Measurements from ENCODE around the gene AHCYL2.

AHCYL2 gene

GRCh38 chr7:129381710-129382484 is 157.1 kb downstream of the AHCYL2 start:
- no peak for DNase-seq (ENCODE audit: extremely low spot score)
- ChIA-PET POLR2A (no interaction called here), CTCF (interaction anchor here (1.4 to 9.7 kb wide), 3 partner anchors 8 to 163 kb away, joined by 5 to 255 read pairs (median 6); no protein-coding TSS in a partner anchor)
- no peak for TF ChIP-seq CTCF (IDR thresholded peaks at IDR 0.05; ENCODE audit: control extremely low read depth, extremely low read depth, low read depth, missing control alignments)

GRCh38 chr7:129383542-129384132 is 158.8 kb downstream of the AHCYL2 start:
- TF ChIP-seq CTCF (IDR thresholded peaks at IDR 0.05; ENCODE audit: control extremely low read depth, extremely low read depth, low read depth, missing control alignments) = no peak
- ChIA-PET CTCF (interaction anchor here (1.0 kb wide), 1 partner anchor 16 kb away, joined by 3 read pairs; no protein-coding TSS in a partner anchor), POLR2A (no interaction called here)
- no peak for DNase-seq (ENCODE audit: extremely low spot score)

GRCh38 chr7:129385116-129385515 is 160.3 kb downstream of the AHCYL2 start:
- CTCF ChIA-PET = interaction anchor here (1.3 to 8.7 kb wide), 2 partner anchors 9 to 18 kb away, joined by 7 to 58 read pairs; no protein-coding TSS in a partner anchor
- POLR2A ChIA-PET = no interaction called here
- no peak for TF ChIP-seq CTCF (IDR thresholded peaks at IDR 0.05; ENCODE audit: control extremely low read depth, extremely low read depth, low read depth, missing control alignments)
- no peak for DNase-seq (ENCODE audit: extremely low spot score)

- ChIA-PET CTCF (interaction anchor here (1.3 to 8.7 kb wide), 2 partner anchors 10 to 18 kb away, joined by 7 to 58 read pairs; no protein-coding TSS in a partner anchor), POLR2A (no interaction called here)
- no peak for TF ChIP-seq CTCF (IDR thresholded peaks at IDR 0.05; ENCODE audit: control extremely low read depth, extremely low read depth, low read depth, missing control alignments)
- DNase-seq (ENCODE audit: extremely low spot score) = no peak
Measured at GRCh38 chr7:129385598-129385997, 160.8 kb downstream of the AHCYL2 start.

- CTCF ChIA-PET = interaction anchor here (1.2 to 8.7 kb wide), 4 partner anchors 10 to 19 kb away, joined by 6 to 59 read pairs (median 32); no protein-coding TSS in a partner anchor
- TF ChIP-seq CTCF (IDR thresholded peaks at IDR 0.05; ENCODE audit: control extremely low read depth, extremely low read depth, low read depth, missing control alignments) = no peak
- no peak for DNase-seq (ENCODE audit: extremely low spot score)
- POLR2A ChIA-PET = no interaction called here
Measured at GRCh38 chr7:129386506-129386905, 161.7 kb downstream of the AHCYL2 start.

- ChIA-PET CTCF (interaction anchor here (1.0 to 8.7 kb wide), 6 partner anchors 10 to 84 kb away, joined by 3 to 59 read pairs (median 6); no protein-coding TSS in a partner anchor), POLR2A (no interaction called here)
- no peak for TF ChIP-seq CTCF (IDR thresholded peaks at IDR 0.05; ENCODE audit: control extremely low read depth, extremely low read depth, low read depth, missing control alignments)
- DNase-seq (ENCODE audit: extremely low spot score) = no peak
Measured at GRCh38 chr7:129387537-129387936, 162.7 kb downstream of the AHCYL2 start.

Data from GM10248 (cell line).